Esophagus muscularis mucosa (tissue), 4 donors: ENCODE data around the gene CARMIL1. TPM values are rescaled to one million over a fixed set of nuclear protein-coding genes. Genes with fewer than 3 reads are reported as not detected.

Experiments
- DNase-seq: peaks from one replicate; pipeline ENCODE4 v3.0.0-alpha.2; 2017; ENCODE audit errors: extremely low spot score
- H3K27ac ChIP-seq, 4 donors: fragments of 200-600 bp; sonication (generic); replicated peaks in 1 of 4; 1 replicate in 3 of 4; 2 replicates in 1 of 4; pipeline ENCODE4 v1.5.1; 2016 to 2019; ENCODE audit warnings: mild to moderate bottlenecking in 1 of 4
- H3K27me3 ChIP-seq, 4 donors: fragments of 200-600 bp; sonication (generic); one replicate each; pipeline versions ENCODE4 v1.5.1 to v1.6.0; 2016 to 2019
- H3K36me3 ChIP-seq, 4 donors: fragments of 200-600 bp; sonication (generic); one replicate each; pipeline ENCODE4 v1.5.1; 2016 to 2019
- H3K4me1 ChIP-seq, 4 donors: fragments of 200-600 bp; sonication (generic); one replicate each; pipeline ENCODE4 v1.5.1; 2016 to 2019
- H3K4me3 ChIP-seq, 4 donors: fragments of 200-600 bp; sonication (generic); 1 replicate in 2 of 4; 2 replicates in 2 of 4; pipeline ENCODE4 v1.5.1; 2016 to 2019; ENCODE audit warnings: mild to moderate bottlenecking in 4 of 4, moderate library complexity in 1 of 4
- H3K9me3 ChIP-seq, 4 donors: fragments of 200-600 bp; sonication (generic); 1 replicate in 3 of 4; 2 replicates in 1 of 4; pipeline ENCODE4 v1.5.1; 2016 to 2019
- CTCF ChIP-seq, 3 experiments: fragments of 200-600 bp in 2 of 3; fragments of 450-650 bp in 1 of 3; sonication (generic) in 2 of 3; IDR thresholded peaks; one replicate each; pipeline ENCODE4 v1.5.1; 2017 to 2019; ENCODE audit warnings: antibody characterized with exemption in 3 of 3, mild to moderate bottlenecking in 2 of 3, moderate library complexity in 1 of 3
- POLR2A ChIP-seq: fragments of 450-650 bp; IDR thresholded peaks from one replicate; pipeline ENCODE4 v1.6.1; 2017; ENCODE audit warnings: antibody characterized with exemption, moderate library complexity, mild to moderate bottlenecking, low read depth
- POLR2AphosphoS5 ChIP-seq, 2 donors: sonication (generic); formaldehyde crosslinking; IDR thresholded peaks; one replicate each; pipeline ENCODE4 v1.6.1; 2017; ENCODE audit warnings: antibody characterized with exemption in 2 of 2
- WGBS: methylation state at CpG from one replicate; pipeline ENCODE4 v1.1.5; 2018; 5-methylcytosine and 5-hydroxymethylcytosine counted together
- intact Hi-C: fragments of 100-400 bp; cut with DNase I; formaldehyde crosslinking; loops from one replicate; pipeline ENCODE4 v1.15.1; 2023
- small RNA-seq, 3 donors: library from RNA; depleted of rRNA; stranded (forward); fragments of <200 nt; gene quantifications; one replicate each; pipeline ENCODE3, GENCODE V24; 2016
- total RNA-seq, 4 donors: library from RNA; depleted of rRNA; stranded (reverse); fragments of >200 nt; gene quantifications; one replicate each; pipeline versions ENCODE4 v1.1.0 to v1.2.1, GENCODE V29; 2016

Gene CARMIL1
- total RNA-seq, 4 donors from 2014 or later: 10.0 to 12.1 (median 11.1) TPM

GRCh38 chr6:25669413-25669812 is 390.2 kb downstream of the CARMIL1 start:
- peaks cover 0 to 6% (median 0%) of the 10 kb centered on the region in 4 donors for H3K27me3 ChIP-seq
- no peak overlapping the region for H3K27ac ChIP-seq
- no peaks in the 10 kb centered on the region for H3K4me1 ChIP-seq
- no peaks in the 10 kb centered on the region for H3K9me3 ChIP-seq
- WGBS: 94% methylated on average over 5 of the region's 5 CpGs
- intact Hi-C loops: no loop called here
- H3K36me3 ChIP-seq: no peaks in the 10 kb centered on the region
- no peak for DNase-seq
- H3K4me3 ChIP-seq: no peak overlapping the region
- no peak for TF ChIP-seq POLR2AphosphoS5 (IDR thresholded peaks at IDR 0.05)
- TF ChIP-seq CTCF (IDR thresholded peaks at IDR 0.05): no peak
- TF ChIP-seq POLR2A: no peak

Small RNAs within 50 kb of the gene (small RNA-seq; reads per million reads assigned to genes)
- 0 reads per million in 3 donors for gene RF00019
- 0 reads per million in 3 donors for gene RNU6-987P
